Neural progenitor cell (in vitro differentiated cells): Measurements from ENCODE around the gene DDC. TPM values are rescaled to one million over a fixed set of nuclear protein-coding genes. Genes with fewer than 3 reads are reported as not detected.

ENCODE experiments used
- DNase-seq: peaks from one replicate; pipeline ENCODE4 v3.0.0-alpha.2; 2016; ENCODE audit warnings: low spot score
- H2AFZ ChIP-seq: fragments of 200-600 bp; sonication (generic); replicated peaks from 2 replicates; pipeline ENCODE4 v1.6.1; 2016; ENCODE audit warnings: antibody characterized with exemption
- H3F3A ChIP-seq: fragments of 200-600 bp; sonication (generic); 2 replicates; pipeline ENCODE4 v1.6.1; 2016; ENCODE audit warnings: antibody characterized with exemption, low read depth
- H3K27ac ChIP-seq: fragments of 200-600 bp; sonication (generic); 2 replicates; pipeline ENCODE4 v1.5.1; 2016; ENCODE audit warnings: mild to moderate bottlenecking
- H3K27me3 ChIP-seq: fragments of 200-600 bp; sonication (generic); 2 replicates; pipeline ENCODE4 v1.6.1; 2016; ENCODE audit warnings: mild to moderate bottlenecking, moderate library complexity
- H3K36me3 ChIP-seq: fragments of 200-600 bp; sonication (generic); 2 replicates; pipeline ENCODE4 v1.5.1; 2016
- H3K4me1 ChIP-seq: fragments of 200-600 bp; sonication (generic); 2 replicates; pipeline ENCODE4 v1.6.1; 2016; ENCODE audit warnings: mixed run types
- H3K4me2 ChIP-seq: fragments of 200-600 bp; sonication (generic); 2 replicates; pipeline ENCODE4 v1.6.1; 2016
- H3K4me3 ChIP-seq: fragments of 200-600 bp; sonication (generic); 2 replicates; pipeline ENCODE4 v1.5.1; 2016
- H3K79me2 ChIP-seq: fragments of 200-600 bp; sonication (generic); 2 replicates; pipeline ENCODE4 v1.6.1; 2016; ENCODE audit warnings: low read depth
- H3K9ac ChIP-seq: fragments of 200-600 bp; sonication (generic); 2 replicates; pipeline ENCODE4 v1.6.1; 2016
- H3K9me3 ChIP-seq: fragments of 200-600 bp; sonication (generic); 2 replicates; pipeline ENCODE4 v1.5.1; 2016; ENCODE audit warnings: low read depth
- H4K20me1 ChIP-seq: fragments of 200-600 bp; sonication (generic); 2 replicates; pipeline ENCODE4 v1.6.1; 2016; ENCODE audit warnings: low read depth
- H3K27ac Mint-ChIP-seq: 3 replicates; pipeline ENCODE4 v1.8.0; 2021; ENCODE audit warnings: mixed read lengths
- H3K27me3 Mint-ChIP-seq: 2 replicates; pipeline ENCODE4 v1.8.0; 2022; ENCODE audit warnings: low read depth, mild to moderate bottlenecking, inconsistent platforms, moderate library complexity, mixed read lengths; ENCODE audit not compliant: insufficient read depth
- H3K36me3 Mint-ChIP-seq: 3 replicates; pipeline ENCODE4 v1.8.0; 2021; ENCODE audit warnings: mixed read lengths
- H3K4me1 Mint-ChIP-seq: 3 replicates; pipeline ENCODE4 v1.8.0; 2021; ENCODE audit warnings: mixed read lengths
- H3K4me3 Mint-ChIP-seq: 3 replicates; pipeline ENCODE4 v1.8.0; 2021; ENCODE audit warnings: mild to moderate bottlenecking, moderate library complexity, mixed read lengths
- H3K9me3 Mint-ChIP-seq: 3 replicates; pipeline ENCODE4 v1.8.0; 2020; ENCODE audit warnings: mixed read lengths
- EZH2 ChIP-seq: fragments of 200-600 bp; sonication (generic); IDR thresholded peaks from 2 replicates; pipeline ENCODE4 v1.6.1; 2017; ENCODE audit warnings: antibody characterized with exemption, mild to moderate bottlenecking, moderate library complexity
- EZH2phosphoT487 ChIP-seq: fragments of 200-600 bp; sonication (generic); IDR thresholded peaks from 2 replicates; pipeline ENCODE4 v1.6.1; 2017; ENCODE audit warnings: antibody characterized with exemption
- total RNA-seq: library from RNA; depleted of rRNA; stranded (reverse); fragments of >200 nt; gene quantifications from 2 replicates; pipeline ENCODE4 v1.2.3, GENCODE V29; 2015; ENCODE audit warnings: low replicate concordance
- TF ChIP-seq, protein P1 (sequence below): fragments of 200-600 bp; sonication (generic); IDR thresholded peaks from 2 replicates; pipeline ENCODE4 v1.5.1; 2017; ENCODE audit warnings: antibody characterized with exemption, mild to moderate bottlenecking

Gene DDC
- total RNA-seq, 1 donor from 2014 or later: not detected

DNA sequence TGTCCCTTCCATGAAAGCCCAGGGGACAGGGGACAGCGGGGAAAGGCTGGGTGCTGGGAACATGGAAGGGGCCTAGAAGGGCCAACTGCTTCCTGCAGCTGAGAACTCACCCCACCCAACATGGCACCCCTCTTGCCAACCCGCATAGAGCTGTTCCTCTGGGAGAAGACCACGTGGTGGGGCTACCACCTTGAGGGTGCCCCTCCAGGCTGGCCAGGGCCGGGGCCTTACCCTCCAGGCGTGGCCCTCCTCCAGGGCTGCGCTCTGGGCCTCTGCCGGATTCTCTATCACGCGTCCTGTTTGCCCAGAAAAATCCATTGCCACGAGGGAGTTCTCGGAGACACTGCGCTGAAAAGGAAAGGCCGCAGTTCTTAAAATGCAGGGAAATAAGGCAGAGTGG is 39.9 kb upstream of the DDC start:
- H3K4me3 Mint-ChIP-seq: no peak overlapping the region
- no peak overlapping the region for H3K27ac ChIP-seq
- no peaks in the 10 kb centered on the region for H3K79me2 ChIP-seq
- no peak for DNase-seq
- no peak overlapping the region for H3K27ac Mint-ChIP-seq
- no peaks in the 10 kb centered on the region for H3K9me3 ChIP-seq
- no peaks in the 10 kb centered on the region for H4K20me1 ChIP-seq
- no peaks in the 10 kb centered on the region for H3F3A ChIP-seq
- H3K9me3 Mint-ChIP-seq: no peaks in the 10 kb centered on the region
- H3K36me3 ChIP-seq: no peaks in the 10 kb centered on the region
- no peak overlapping the region for H3K9ac ChIP-seq
- no peaks in the 10 kb centered on the region for H3K4me1 ChIP-seq
- H2AFZ ChIP-seq: no peak overlapping the region
- no peak overlapping the region for H3K4me2 ChIP-seq
- H3K27me3 ChIP-seq: no peaks in the 10 kb centered on the region
- no peak overlapping the region for H3K4me3 ChIP-seq
- peaks cover 2% of the 10 kb centered on the region for H3K27me3 Mint-ChIP-seq
- no peaks in the 10 kb centered on the region for H3K4me1 Mint-ChIP-seq
- TF ChIP-seq EZH2phosphoT487 (no peak), EZH2 (no peak)
- TF ChIP-seq, protein P1, sequence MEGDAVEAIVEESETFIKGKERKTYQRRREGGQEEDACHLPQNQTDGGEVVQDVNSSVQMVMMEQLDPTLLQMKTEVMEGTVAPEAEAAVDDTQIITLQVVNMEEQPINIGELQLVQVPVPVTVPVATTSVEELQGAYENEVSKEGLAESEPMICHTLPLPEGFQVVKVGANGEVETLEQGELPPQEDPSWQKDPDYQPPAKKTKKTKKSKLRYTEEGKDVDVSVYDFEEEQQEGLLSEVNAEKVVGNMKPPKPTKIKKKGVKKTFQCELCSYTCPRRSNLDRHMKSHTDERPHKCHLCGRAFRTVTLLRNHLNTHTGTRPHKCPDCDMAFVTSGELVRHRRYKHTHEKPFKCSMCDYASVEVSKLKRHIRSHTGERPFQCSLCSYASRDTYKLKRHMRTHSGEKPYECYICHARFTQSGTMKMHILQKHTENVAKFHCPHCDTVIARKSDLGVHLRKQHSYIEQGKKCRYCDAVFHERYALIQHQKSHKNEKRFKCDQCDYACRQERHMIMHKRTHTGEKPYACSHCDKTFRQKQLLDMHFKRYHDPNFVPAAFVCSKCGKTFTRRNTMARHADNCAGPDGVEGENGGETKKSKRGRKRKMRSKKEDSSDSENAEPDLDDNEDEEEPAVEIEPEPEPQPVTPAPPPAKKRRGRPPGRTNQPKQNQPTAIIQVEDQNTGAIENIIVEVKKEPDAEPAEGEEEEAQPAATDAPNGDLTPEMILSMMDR: no peak
- H3K36me3 Mint-ChIP-seq: peaks cover 29% of the 10 kb centered on the region

DNA sequence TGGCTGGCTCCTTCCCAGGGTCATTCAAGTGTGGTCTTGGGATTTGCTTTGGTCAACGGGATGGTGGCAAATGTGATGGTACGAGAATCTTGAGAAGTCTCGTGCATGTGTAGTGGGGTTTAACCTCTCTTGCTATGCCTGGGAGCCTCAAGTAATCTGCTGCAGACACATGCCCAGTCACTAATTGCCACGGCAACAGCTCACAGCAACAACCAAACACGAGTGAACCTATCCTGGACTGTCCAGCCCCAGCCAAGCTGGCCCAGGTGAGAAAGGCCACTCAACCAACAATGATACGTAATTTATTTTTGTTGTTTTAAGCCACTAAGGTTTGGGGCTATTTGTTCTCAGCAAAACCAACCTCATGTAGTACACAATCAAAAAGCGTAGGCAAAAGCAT is 38.1 kb upstream of the DDC start:
- no peak overlapping the region for H3K9ac ChIP-seq
- H3K9me3 ChIP-seq: no peaks in the 10 kb centered on the region
- no peak overlapping the region for H3K4me3 ChIP-seq
- Mint-ChIP-seq H3K4me3 (no peak overlapping the region), H3K27me3 (peaks cover 5% of the 10 kb centered on the region), H3K36me3 (peaks cover 38% of the 10 kb centered on the region), H3K27ac (no peak overlapping the region), H3K9me3 (no peaks in the 10 kb centered on the region), H3K4me1 (peaks cover 11% of the 10 kb centered on the region)
- H3K4me1 ChIP-seq: peaks cover 4% of the 10 kb centered on the region
- H3K36me3 ChIP-seq: no peaks in the 10 kb centered on the region
- no peaks in the 10 kb centered on the region for H4K20me1 ChIP-seq
- no peaks in the 10 kb centered on the region for H3K27me3 ChIP-seq
- no peak overlapping the region for H3K4me2 ChIP-seq
- DNase-seq: no peak
- no peaks in the 10 kb centered on the region for H3F3A ChIP-seq
- H3K27ac ChIP-seq: no peak overlapping the region
- H2AFZ ChIP-seq: no peak overlapping the region
- TF ChIP-seq, protein P1: no peak
- TF ChIP-seq EZH2phosphoT487 (no peak), EZH2 (no peak)
- H3K79me2 ChIP-seq: no peaks in the 10 kb centered on the region

DNA sequence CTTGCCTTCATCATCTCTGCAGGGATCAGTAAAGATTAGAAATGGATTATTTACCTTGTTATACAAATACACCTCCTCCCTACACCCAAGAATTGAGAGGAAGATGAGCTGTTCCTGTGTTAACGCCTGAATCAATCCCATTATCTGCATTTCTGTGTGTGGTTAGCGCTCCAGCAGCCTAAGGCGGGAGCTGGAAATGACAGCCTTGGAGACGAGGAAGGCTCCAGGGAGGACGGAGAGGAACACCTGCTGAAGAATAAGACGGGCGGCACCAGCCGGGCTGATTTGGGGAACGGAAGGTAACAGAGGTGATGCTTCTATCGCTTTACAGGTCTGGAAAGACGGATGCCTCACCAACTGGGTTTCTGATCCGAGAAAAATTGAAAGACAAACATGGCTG is 34.2 kb upstream of the DDC start:
- Mint-ChIP-seq H3K27ac (no peak overlapping the region), H3K4me1 (peaks cover 20% of the 10 kb centered on the region), H3K27me3 (peaks cover 5% of the 10 kb centered on the region), H3K9me3 (no peaks in the 10 kb centered on the region), H3K4me3 (no peak overlapping the region), H3K36me3 (peaks cover 35% of the 10 kb centered on the region)
- no peak for DNase-seq
- no peaks in the 10 kb centered on the region for H4K20me1 ChIP-seq
- no peaks in the 10 kb centered on the region for H3F3A ChIP-seq
- H3K27me3 ChIP-seq: no peaks in the 10 kb centered on the region
- no peaks in the 10 kb centered on the region for H3K79me2 ChIP-seq
- no peak overlapping the region for H3K9ac ChIP-seq
- H2AFZ ChIP-seq: no peak overlapping the region
- no peak overlapping the region for H3K4me3 ChIP-seq
- no peaks in the 10 kb centered on the region for H3K36me3 ChIP-seq
- H3K27ac ChIP-seq: no peak overlapping the region
- TF ChIP-seq, protein P1: no peak
- TF ChIP-seq EZH2phosphoT487: no peak
- no peak for TF ChIP-seq EZH2
- no peak overlapping the region for H3K4me2 ChIP-seq
- H3K9me3 ChIP-seq: no peaks in the 10 kb centered on the region
- peaks cover 4% of the 10 kb centered on the region for H3K4me1 ChIP-seq
